ENCODE measurements around the gene IFI35.
A peak's percentile ranks its signal among the peaks of the same experiment; 100 is the strongest.

IFI35 gene

GRCh38 chr17:43019418-43019817 lies 12.8 kb downstream of the IFI35 start:
- no peak for TF ChIP-seq CTCF (IDR thresholded peaks at IDR 0.05; ENCODE audit: low read depth, low read length, missing control alignments)
- no peak for DNase-seq (ENCODE audit: low read depth)
- H3K4me3 ChIP-seq (ENCODE audit: low read depth, low read length), result no peak overlapping the region

GRCh38 chr17:43020030-43020621 lies 13.5 kb downstream of the IFI35 start:
- no peak for DNase-seq (ENCODE audit: low read depth)
- TF ChIP-seq CTCF (IDR thresholded peaks at IDR 0.05; ENCODE audit: low read depth, low read length, missing control alignments), result no peak
- no peak overlapping the region for H3K4me3 ChIP-seq (ENCODE audit: low read depth, low read length)

GRCh38 chr17:43020789-43021740 lies 14.5 kb downstream of the IFI35 start:
- peak overlapping the region; percentile 82 for H3K4me3 ChIP-seq (ENCODE audit: low read depth, low read length)
- no peak for DNase-seq (ENCODE audit: low read depth)
- no peak for TF ChIP-seq CTCF (IDR thresholded peaks at IDR 0.05; ENCODE audit: low read depth, low read length, missing control alignments)

- H3K4me3 ChIP-seq (ENCODE audit: low read depth, low read length), result peak within 1 kb of the TSS; percentile 82
- TF ChIP-seq CTCF (IDR thresholded peaks at IDR 0.05; ENCODE audit: low read depth, low read length, missing control alignments), result no peak
- DNase-seq (ENCODE audit: low read depth), result no peak
These were observed 15.3 kb downstream of the IFI35 start, which contains the start of gene VAT1 for GRCh38 chr17:43021741-43022512. VAT1 (minus strand) TSS chr17:43022385; CDS start chr17:43022322, 63 bp downstream.

GRCh38 chr17:43024407-43025289 lies 18.1 kb downstream of the IFI35 start, which contains the start of gene RND2:
RND2 (plus strand) TSS chr17:43025231; CDS start chr17:43025348, 117 bp downstream.
- H3K4me3 ChIP-seq (ENCODE audit: low read depth, low read length), result peak within 1 kb of the TSS; percentile 58
- DNase-seq (ENCODE audit: low read depth), result peak; percentile 55
- TF ChIP-seq CTCF (IDR thresholded peaks at IDR 0.05; ENCODE audit: low read depth, low read length, missing control alignments), result peak; percentile 76

GRCh38 chr17:43025290-43025657 lies 18.7 kb downstream of the IFI35 start:
- H3K4me3 ChIP-seq (ENCODE audit: low read depth, low read length), result no peak overlapping the region
- no peak for DNase-seq (ENCODE audit: low read depth)
- TF ChIP-seq CTCF (IDR thresholded peaks at IDR 0.05; ENCODE audit: low read depth, low read length, missing control alignments), result no peak
